OCI-LY3 (cell line): ENCODE measurements around the gene FOXR1.
A peak's percentile ranks its signal among the peaks of the same experiment; 100 is the strongest.

Experiments used
- H2AFZ ChIP-seq: fragments of 200-600, 300-600 bp; shearing (Covaris generic); 2 replicates; pipeline ENCODE4 v1.6.0; 2014; ENCODE audit warnings: antibody characterized with exemption, low read depth, low read length
- H3K27ac ChIP-seq: fragments of 200-600, 300-600 bp; sonication (generic); 2 replicates; pipeline ENCODE4 v1.5.1; 2014; ENCODE audit warnings: mild to moderate bottlenecking, low read length, moderate library complexity, mixed read lengths
- H3K27me3 ChIP-seq: fragments of 200-600, 300-600 bp; sonication (generic); 2 replicates; pipeline ENCODE4 v1.6.1; 2014; ENCODE audit warnings: low read depth, low read length, mixed read lengths
- H3K36me3 ChIP-seq: fragments of 200-600, 300-600 bp; sonication (generic); replicated peaks from 2 replicates; pipeline ENCODE3; 2014; ENCODE audit warnings: low read depth, low read length, mixed read lengths
- H3K4me1 ChIP-seq: fragments of 300-600, 200-600 bp; sonication (generic); 2 replicates; pipeline ENCODE4 v1.6.1; 2014; ENCODE audit warnings: low read length, mixed read lengths
- H3K4me2 ChIP-seq: fragments of 200-600, 300-600 bp; sonication (generic); 2 replicates; pipeline ENCODE4 v1.6.1; 2014; ENCODE audit warnings: low read length, mixed read lengths
- H3K4me3 ChIP-seq: fragments of 300-600, 200-600 bp; sonication (generic); 2 replicates; pipeline ENCODE4 v1.5.1; 2014; ENCODE audit warnings: antibody characterized with exemption, mild to moderate bottlenecking, low read length, moderate library complexity
- H3K79me2 ChIP-seq: fragments of 300-600, 200-600 bp; shearing (Covaris generic); 2 replicates; pipeline ENCODE4 v1.6.1; 2014; ENCODE audit warnings: mild to moderate bottlenecking, low read length, mixed read lengths
- H3K9ac ChIP-seq: fragments of 300-600, 200-600 bp; shearing (Covaris generic); 2 replicates; pipeline ENCODE4 v1.6.0; 2014; ENCODE audit warnings: mild to moderate bottlenecking, low read length, moderate library complexity
- H3K9me3 ChIP-seq: fragments of 200-600, 300-600 bp; shearing (Covaris generic); 2 replicates; pipeline ENCODE4 v1.6.1; 2014; ENCODE audit warnings: low read length, mixed read lengths; ENCODE audit not compliant: insufficient read depth
- H4K20me1 ChIP-seq: fragments of 200-600, 300-600 bp; sonication (generic); 2 replicates; pipeline ENCODE4 v1.6.1; 2016; ENCODE audit warnings: low read length, mixed read lengths; ENCODE audit not compliant: insufficient read depth
- EZH2phosphoT487 ChIP-seq: fragments of 200-600 bp; shearing (Covaris generic); IDR thresholded peaks from 2 replicates; pipeline ENCODE4 v1.6.1; 2018; ENCODE audit warnings: antibody characterized with exemption, mixed run types, low read depth
- TF ChIP-seq, protein P1 (sequence below): fragments of 200-600, 300-600 bp; sonication (generic); IDR thresholded peaks from 2 replicates; pipeline ENCODE4 v1.5.1; 2014; ENCODE audit warnings: antibody characterized with exemption, low read length, low read depth

The FOXR1 gene

DNA sequence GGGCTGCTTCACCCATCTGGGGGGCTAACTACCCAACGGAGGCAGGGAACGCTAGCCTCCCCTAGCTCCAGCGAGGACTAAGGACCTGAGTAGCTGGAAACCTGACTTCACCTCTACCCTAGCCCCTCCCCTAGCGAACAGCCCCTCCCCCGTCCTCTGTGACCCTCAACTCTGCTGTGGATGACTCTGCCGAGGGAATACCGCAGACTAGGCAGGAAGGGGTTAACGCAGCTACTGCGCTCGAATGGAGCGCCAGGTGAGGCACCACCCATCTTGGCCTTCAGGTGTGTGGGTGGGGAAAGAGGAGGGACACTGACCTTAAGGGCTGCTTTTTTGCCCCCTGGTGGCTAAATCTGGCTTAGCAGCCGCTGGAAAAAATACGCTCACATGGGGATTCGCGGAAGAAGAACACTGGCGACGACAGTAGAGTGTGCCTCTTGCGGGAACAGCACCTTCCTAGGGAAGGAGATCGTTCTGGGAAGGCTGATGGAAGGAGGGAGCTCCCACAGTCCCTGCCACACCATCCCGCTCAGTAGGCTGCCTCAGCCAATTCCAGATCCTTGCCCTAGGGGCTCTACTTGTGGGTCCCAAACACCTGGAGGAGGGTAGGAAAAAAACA, 41.4 kb upstream of the FOXR1 start:
- no peaks in the 10 kb centered on the region for H3K9me3 ChIP-seq
- H3K9ac ChIP-seq = peak overlapping the region; percentile 76
- H4K20me1 ChIP-seq = no peaks in the 10 kb centered on the region
- peaks cover 20% of the 10 kb centered on the region for H3K4me1 ChIP-seq
- no peaks in the 10 kb centered on the region for H3K36me3 ChIP-seq
- no peak for TF ChIP-seq EZH2phosphoT487
- TF ChIP-seq, protein P1, sequence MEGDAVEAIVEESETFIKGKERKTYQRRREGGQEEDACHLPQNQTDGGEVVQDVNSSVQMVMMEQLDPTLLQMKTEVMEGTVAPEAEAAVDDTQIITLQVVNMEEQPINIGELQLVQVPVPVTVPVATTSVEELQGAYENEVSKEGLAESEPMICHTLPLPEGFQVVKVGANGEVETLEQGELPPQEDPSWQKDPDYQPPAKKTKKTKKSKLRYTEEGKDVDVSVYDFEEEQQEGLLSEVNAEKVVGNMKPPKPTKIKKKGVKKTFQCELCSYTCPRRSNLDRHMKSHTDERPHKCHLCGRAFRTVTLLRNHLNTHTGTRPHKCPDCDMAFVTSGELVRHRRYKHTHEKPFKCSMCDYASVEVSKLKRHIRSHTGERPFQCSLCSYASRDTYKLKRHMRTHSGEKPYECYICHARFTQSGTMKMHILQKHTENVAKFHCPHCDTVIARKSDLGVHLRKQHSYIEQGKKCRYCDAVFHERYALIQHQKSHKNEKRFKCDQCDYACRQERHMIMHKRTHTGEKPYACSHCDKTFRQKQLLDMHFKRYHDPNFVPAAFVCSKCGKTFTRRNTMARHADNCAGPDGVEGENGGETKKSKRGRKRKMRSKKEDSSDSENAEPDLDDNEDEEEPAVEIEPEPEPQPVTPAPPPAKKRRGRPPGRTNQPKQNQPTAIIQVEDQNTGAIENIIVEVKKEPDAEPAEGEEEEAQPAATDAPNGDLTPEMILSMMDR = peak; percentile 91
- peak overlapping the region; percentile 78 for H3K27ac ChIP-seq
- peak overlapping the region; percentile 85 for H3K4me3 ChIP-seq
- H3K27me3 ChIP-seq = peaks cover 6% of the 10 kb centered on the region; the same call in 1 of the 2 replicates
- H2AFZ ChIP-seq = peak overlapping the region; percentile 50; the same call in 1 of the 2 replicates
- peaks cover 2% of the 10 kb centered on the region for H3K79me2 ChIP-seq
- H3K4me2 ChIP-seq = peak overlapping the region; percentile 95

DNA sequence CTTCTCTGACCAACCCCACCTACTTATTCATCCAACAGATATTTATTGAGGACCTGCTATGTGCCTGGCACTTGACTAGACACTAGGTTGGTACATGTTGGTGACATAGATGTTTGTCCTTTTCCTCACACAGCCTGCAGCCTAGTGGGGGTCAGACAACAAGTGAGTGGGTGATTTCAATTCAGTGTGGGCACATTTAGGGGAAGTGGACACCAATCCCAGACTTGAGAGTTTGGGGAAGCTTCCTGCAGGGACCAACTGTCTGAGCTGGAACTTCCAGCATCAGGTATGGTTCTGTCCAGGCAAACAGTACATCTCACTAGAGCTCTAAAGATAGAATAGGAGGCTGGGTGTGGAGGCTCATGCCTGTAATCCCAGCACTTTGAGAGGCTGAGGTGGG, 40.0 kb upstream of the FOXR1 start:
- Histone ChIP-seq H3K27ac (no peak overlapping the region), H3K4me2 (no peak overlapping the region), H3K79me2 (no peaks in the 10 kb centered on the region), H2AFZ (no peak overlapping the region), H3K9me3 (no peaks in the 10 kb centered on the region), H3K4me1 (peaks cover 18% of the 10 kb centered on the region), H3K36me3 (no peaks in the 10 kb centered on the region), H3K27me3 (peaks cover 12% of the 10 kb centered on the region; the same call in 1 of the 2 replicates), H3K4me3 (no peak overlapping the region), H4K20me1 (no peaks in the 10 kb centered on the region), H3K9ac (no peak overlapping the region)
- TF ChIP-seq, protein P1 = no peak
- no peak for TF ChIP-seq EZH2phosphoT487

DNA sequence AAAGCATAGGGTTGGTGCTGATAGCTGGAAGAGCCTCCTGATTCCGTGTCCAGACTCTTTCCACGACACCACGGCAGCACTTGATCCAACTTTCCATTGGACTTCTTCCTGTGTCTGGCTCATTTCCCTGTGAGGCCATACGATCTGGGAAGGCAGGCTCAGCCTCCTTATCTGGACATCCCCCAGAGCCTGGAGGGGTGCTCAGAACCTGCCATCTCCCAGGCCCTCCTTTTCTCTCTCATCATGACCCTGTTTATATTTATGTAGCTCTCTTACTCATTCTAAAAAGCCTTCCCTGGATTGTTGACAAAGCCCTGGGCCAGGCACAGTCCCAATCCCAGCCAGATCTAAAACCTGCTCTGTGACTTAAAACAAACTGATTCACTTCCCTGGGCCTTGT, 38.1 kb upstream of the FOXR1 start:
- Histone ChIP-seq H3K27ac (no peak overlapping the region), H3K9me3 (no peaks in the 10 kb centered on the region), H3K4me1 (peaks cover 4% of the 10 kb centered on the region), H3K36me3 (no peaks in the 10 kb centered on the region), H3K9ac (no peak overlapping the region), H3K4me2 (no peak overlapping the region), H3K27me3 (peaks cover 21% of the 10 kb centered on the region), H3K79me2 (no peaks in the 10 kb centered on the region), H4K20me1 (no peaks in the 10 kb centered on the region), H3K4me3 (no peak overlapping the region), H2AFZ (no peak overlapping the region)
- no peak for TF ChIP-seq EZH2phosphoT487
- TF ChIP-seq, protein P1 = no peak

DNA sequence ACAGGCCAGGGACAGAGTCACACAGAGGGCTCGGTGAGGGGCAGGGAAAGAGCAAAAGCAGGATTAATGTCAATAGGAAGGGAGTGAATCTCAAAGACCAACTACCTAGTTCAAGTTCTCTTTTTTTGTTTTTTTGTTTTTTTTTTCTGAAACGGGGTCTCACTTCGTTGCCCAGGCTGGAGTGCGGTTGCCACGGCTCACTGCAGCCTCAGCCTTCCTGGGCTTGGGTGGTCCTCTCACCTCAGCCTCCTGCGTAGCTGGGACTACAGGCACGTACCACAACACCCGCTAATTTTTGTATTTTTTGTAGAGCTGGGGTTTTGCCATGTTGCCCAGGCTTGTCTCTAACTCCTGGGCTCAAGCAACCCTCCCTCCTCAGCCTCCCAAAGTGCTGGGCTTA, 36.2 kb upstream of the FOXR1 start:
- no peaks in the 10 kb centered on the region for H4K20me1 ChIP-seq
- H3K27ac ChIP-seq = no peak overlapping the region
- no peaks in the 10 kb centered on the region for H3K36me3 ChIP-seq
- peaks cover 21% of the 10 kb centered on the region for H3K27me3 ChIP-seq
- H3K4me2 ChIP-seq = no peak overlapping the region
- no peak overlapping the region for H3K4me3 ChIP-seq
- H3K79me2 ChIP-seq = no peaks in the 10 kb centered on the region
- H2AFZ ChIP-seq = no peak overlapping the region
- peaks cover 7% of the 10 kb centered on the region for H3K4me1 ChIP-seq
- no peaks in the 10 kb centered on the region for H3K9me3 ChIP-seq
- TF ChIP-seq, protein P1 = no peak
- no peak for TF ChIP-seq EZH2phosphoT487
- H3K9ac ChIP-seq = no peak overlapping the region
